GM23248 (cell line): ENCODE results near the gene TBL1X.

Experiments
- EZH2 ChIP-seq: fragments of 200-600 bp; sonication (generic); IDR thresholded peaks from 2 replicates; pipeline ENCODE4 v1.6.1; 2018; ENCODE audit warnings: antibody characterized with exemption, mild to moderate bottlenecking; ENCODE audit not compliant: insufficient read depth, poor library complexity, severe bottlenecking
- EZH2phosphoT487 ChIP-seq: fragments of 200-600 bp; sonication (generic); IDR thresholded peaks from 2 replicates; pipeline ENCODE4 v1.6.1; 2018; ENCODE audit warnings: antibody characterized with exemption, moderate library complexity, mild to moderate bottlenecking, low read depth; ENCODE audit not compliant: insufficient read depth

DNA sequence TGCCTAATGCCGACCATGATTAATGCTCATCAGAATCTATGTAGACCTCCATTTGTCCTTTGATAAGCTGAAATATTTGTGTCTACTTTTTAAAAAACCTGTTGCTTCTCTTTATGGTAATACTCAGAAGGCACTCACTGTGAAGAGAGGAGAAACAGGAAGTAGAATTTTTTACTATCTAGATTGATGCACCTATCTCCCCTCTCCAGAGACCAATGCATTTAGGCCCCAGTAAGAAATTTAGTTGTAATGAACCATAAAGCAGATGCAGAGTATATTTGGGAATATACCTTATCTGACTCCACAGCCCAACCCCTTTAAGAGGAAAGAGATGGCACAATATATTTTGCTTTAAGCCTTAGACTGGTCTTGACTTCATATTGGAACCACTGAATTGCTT is 11.1 kb downstream of the TBL1X start:
- TF ChIP-seq EZH2: no peak
- no peak for TF ChIP-seq EZH2phosphoT487
